Measurements from ENCODE around the gene DOK3.

Gene DOK3

DNA sequence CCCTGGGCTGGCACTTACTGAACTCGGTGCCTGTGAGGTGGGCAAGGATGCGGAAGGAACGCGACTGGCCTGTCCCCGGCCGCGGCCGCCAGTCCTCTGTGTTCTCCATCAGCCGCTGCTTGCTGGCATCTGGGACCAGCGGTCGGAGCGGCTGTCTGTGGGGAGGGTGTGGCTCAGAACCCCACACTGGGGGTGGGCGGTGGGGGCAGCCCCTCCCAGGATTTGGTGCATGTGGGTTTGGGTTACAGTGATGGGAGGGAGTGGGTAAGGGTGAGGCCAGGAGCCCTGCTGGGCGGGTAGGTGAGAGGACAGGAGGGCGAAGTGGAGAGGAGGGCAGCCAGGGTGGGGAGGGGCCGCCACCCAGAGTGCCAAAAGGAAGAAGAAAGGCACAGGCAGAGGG, 18.6 kb downstream of the DOK3 start:
- H3K4me1 ChIP-seq (ENCODE audit: control insufficient read depth, insufficient read depth, low read depth, low read length) = peaks cover 73% of the 10 kb centered on the region
- no peak overlapping the region for H3K23ac ChIP-seq (ENCODE audit: low read length in 2 of 2)
- H2BK5ac ChIP-seq (ENCODE audit: low read depth, low read length, poor library complexity, severe bottlenecking) = no peak overlapping the region
- no peaks in the 10 kb centered on the region for H3K9me3 ChIP-seq (ENCODE audit: control insufficient read depth, low read length)
- H3K4me3 ChIP-seq (ENCODE audit: insufficient read depth in 1 of 2, low read depth in 1 of 2, low read length in 2 of 2) = no peak overlapping the region
- H3K14ac ChIP-seq (ENCODE audit: low read length in 2 of 2) = peak overlapping the region in 1 of 2 experiments; percentile 80
- no peak overlapping the region for H3K4ac ChIP-seq (ENCODE audit: low read depth in 1 of 2, low read length in 2 of 2)
- no peaks in the 10 kb centered on the region for H3K27me3 ChIP-seq (ENCODE audit: control insufficient read depth in 1 of 2, insufficient read depth in 1 of 2, low read length in 2 of 2)
- H2AFZ ChIP-seq (ENCODE audit: low read depth, low read length) = no peak overlapping the region
- 98% methylated on average over 16 of the region's 16 CpGs for WGBS
- peak overlapping the region; percentile 43 for H3K27ac ChIP-seq (ENCODE audit: low read length, poor library complexity, severe bottlenecking)
- H3K36me3 ChIP-seq (ENCODE audit: control insufficient read depth in 1 of 2, insufficient read depth in 2 of 2, low read depth in 1 of 2, low read length in 2 of 2) = peaks cover 77 to 88% of the 10 kb centered on the region in 2 experiments
- H3K9ac ChIP-seq (ENCODE audit: low read length) = no peak overlapping the region
- peak overlapping the region; percentile 20 for H4K91ac ChIP-seq (ENCODE audit: low read length)
- H3K18ac ChIP-seq (ENCODE audit: low read depth in 1 of 2, low read length in 2 of 2) = no peak overlapping the region
- peak overlapping the region in 1 of 2 experiments; percentile 4 for H2BK12ac ChIP-seq (ENCODE audit: low read length in 2 of 2)
- DNase-seq = no peak
- H2AK5ac ChIP-seq (ENCODE audit: low read length, severe bottlenecking) = peak overlapping the region; percentile 58
- H3K79me1 ChIP-seq (replicated peaks; ENCODE audit: low read length, poor library complexity, severe bottlenecking) = peaks cover 5% of the 10 kb centered on the region
- H2BK15ac ChIP-seq (ENCODE audit: low read depth, poor library complexity, severe bottlenecking) = no peak overlapping the region
- H3K4me2 ChIP-seq (ENCODE audit: low read length, poor library complexity, severe bottlenecking) = no peak overlapping the region
- no peak overlapping the region for H4K8ac ChIP-seq (ENCODE audit: low read length)
- H2BK120ac ChIP-seq (ENCODE audit: low read depth, low read length) = no peak overlapping the region

- Histone ChIP-seq H2AK5ac (ENCODE audit: low read length, severe bottlenecking) (no peak overlapping the region), H3K18ac (ENCODE audit: low read depth in 1 of 2, low read length in 2 of 2) (no peak overlapping the region), H4K91ac (ENCODE audit: low read length) (no peak overlapping the region), H3K4ac (ENCODE audit: low read depth in 1 of 2, low read length in 2 of 2) (no peak overlapping the region), H2BK15ac (ENCODE audit: low read depth, poor library complexity, severe bottlenecking) (no peak overlapping the region), H3K4me1 (ENCODE audit: control insufficient read depth, insufficient read depth, low read depth, low read length) (peaks cover 72% of the 10 kb centered on the region), H2BK120ac (ENCODE audit: low read depth, low read length) (no peak overlapping the region), H2BK12ac (ENCODE audit: low read length in 2 of 2) (peak overlapping the region in 1 of 2 experiments; percentile 4), H2BK5ac (ENCODE audit: low read depth, low read length, poor library complexity, severe bottlenecking) (no peak overlapping the region), H3K27ac (ENCODE audit: low read length, poor library complexity, severe bottlenecking) (peak overlapping the region; percentile 44), H3K4me3 (ENCODE audit: insufficient read depth in 1 of 2, low read depth in 1 of 2, low read length in 2 of 2) (no peak overlapping the region), H2AFZ (ENCODE audit: low read depth, low read length) (no peak overlapping the region), H3K23ac (ENCODE audit: low read length in 2 of 2) (no peak overlapping the region), H3K79me1 (replicated peaks; ENCODE audit: low read length, poor library complexity, severe bottlenecking) (peaks cover 5% of the 10 kb centered on the region), H3K4me2 (ENCODE audit: low read length, poor library complexity, severe bottlenecking) (no peak overlapping the region), H3K36me3 (ENCODE audit: control insufficient read depth in 1 of 2, insufficient read depth in 2 of 2, low read depth in 1 of 2, low read length in 2 of 2) (peaks cover 77 to 89% of the 10 kb centered on the region in 2 experiments), H4K8ac (ENCODE audit: low read length) (peak overlapping the region; percentile 7), H3K27me3 (ENCODE audit: control insufficient read depth in 1 of 2, insufficient read depth in 1 of 2, low read length in 2 of 2) (no peaks in the 10 kb centered on the region), H3K14ac (ENCODE audit: low read length in 2 of 2) (peak overlapping the region in 1 of 2 experiments; percentile 80), H3K9me3 (ENCODE audit: control insufficient read depth, low read length) (no peaks in the 10 kb centered on the region), H3K9ac (ENCODE audit: low read length) (no peak overlapping the region)
- DNase-seq = no peak
- WGBS = 97% methylated on average over 15 of the region's 15 CpGs
Measured at GRCh38 chr5:177490311-177490991, 19.2 kb downstream of the DOK3 start.

- H2AFZ ChIP-seq (ENCODE audit: low read depth, low read length) = no peak overlapping the region
- H3K4me3 ChIP-seq (ENCODE audit: insufficient read depth in 1 of 2, low read depth in 1 of 2, low read length in 2 of 2) = no peak overlapping the region
- no peak overlapping the region for H2AK5ac ChIP-seq (ENCODE audit: low read length, severe bottlenecking)
- H3K9ac ChIP-seq (ENCODE audit: low read length) = no peak overlapping the region
- no peak overlapping the region for H2BK15ac ChIP-seq (ENCODE audit: low read depth, poor library complexity, severe bottlenecking)
- H3K4me1 ChIP-seq (ENCODE audit: control insufficient read depth, insufficient read depth, low read depth, low read length) = peaks cover 78% of the 10 kb centered on the region
- no peak overlapping the region for H2BK5ac ChIP-seq (ENCODE audit: low read depth, low read length, poor library complexity, severe bottlenecking)
- H3K27me3 ChIP-seq (ENCODE audit: control insufficient read depth in 1 of 2, insufficient read depth in 1 of 2, low read length in 2 of 2) = no peaks in the 10 kb centered on the region
- H3K36me3 ChIP-seq (ENCODE audit: control insufficient read depth in 1 of 2, insufficient read depth in 2 of 2, low read depth in 1 of 2, low read length in 2 of 2) = peaks cover 90 to 99% of the 10 kb centered on the region in 2 experiments
- no peak for DNase-seq
- H2BK12ac ChIP-seq (ENCODE audit: low read length in 2 of 2) = peak overlapping the region in 1 of 2 experiments; percentile 12
- no peak overlapping the region for H4K91ac ChIP-seq (ENCODE audit: low read length)
- no peak overlapping the region for H3K14ac ChIP-seq (ENCODE audit: low read length in 2 of 2)
- H3K79me1 ChIP-seq (replicated peaks; ENCODE audit: low read length, poor library complexity, severe bottlenecking) = peaks cover 5% of the 10 kb centered on the region
- no peaks in the 10 kb centered on the region for H3K9me3 ChIP-seq (ENCODE audit: control insufficient read depth, low read length)
- H4K8ac ChIP-seq (ENCODE audit: low read length) = no peak overlapping the region
- H3K27ac ChIP-seq (ENCODE audit: low read length, poor library complexity, severe bottlenecking) = no peak overlapping the region
- H3K4me2 ChIP-seq (ENCODE audit: low read length, poor library complexity, severe bottlenecking) = no peak overlapping the region
- H2BK120ac ChIP-seq (ENCODE audit: low read depth, low read length) = no peak overlapping the region
- no peak overlapping the region for H3K23ac ChIP-seq (ENCODE audit: low read length in 2 of 2)
- H3K4ac ChIP-seq (ENCODE audit: low read depth in 1 of 2, low read length in 2 of 2) = no peak overlapping the region
- no peak overlapping the region for H3K18ac ChIP-seq (ENCODE audit: low read depth in 1 of 2, low read length in 2 of 2)
- WGBS = 90% methylated on average over 21 of the region's 26 CpGs
Measured at GRCh38 chr5:177489119-177489716, 20.4 kb downstream of the DOK3 start.

DNA sequence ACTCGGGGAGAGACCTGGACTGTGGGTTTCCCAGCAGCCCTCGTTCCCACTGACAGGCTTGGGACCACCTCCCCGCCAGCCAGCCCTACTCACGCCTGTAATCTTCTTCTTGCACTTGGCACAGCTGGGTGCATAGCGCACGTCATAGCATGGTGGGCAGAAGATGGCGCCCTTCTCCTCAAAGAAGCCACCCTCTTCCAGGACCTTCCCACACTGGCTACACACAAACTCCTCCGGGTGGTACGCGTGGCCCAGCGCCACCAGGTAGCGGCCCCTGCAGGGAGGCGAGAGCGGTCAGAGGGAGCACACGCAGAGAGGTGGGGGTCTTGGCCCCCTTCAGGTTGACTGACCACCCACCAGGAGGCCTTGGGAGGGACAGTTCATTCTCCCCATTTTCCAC, 21.7 kb downstream of the DOK3 start:
- no peak for DNase-seq
- Histone ChIP-seq H3K4me1 (ENCODE audit: control insufficient read depth, insufficient read depth, low read depth, low read length) (peaks cover 78% of the 10 kb centered on the region), H3K23ac (ENCODE audit: low read length in 2 of 2) (no peak overlapping the region), H3K4me3 (ENCODE audit: insufficient read depth in 1 of 2, low read depth in 1 of 2, low read length in 2 of 2) (no peak overlapping the region), H2AFZ (ENCODE audit: low read depth, low read length) (no peak overlapping the region), H2BK5ac (ENCODE audit: low read depth, low read length, poor library complexity, severe bottlenecking) (no peak overlapping the region), H3K9ac (ENCODE audit: low read length) (no peak overlapping the region), H3K14ac (ENCODE audit: low read length in 2 of 2) (no peak overlapping the region), H4K91ac (ENCODE audit: low read length) (no peak overlapping the region), H4K8ac (ENCODE audit: low read length) (no peak overlapping the region), H2BK15ac (ENCODE audit: low read depth, poor library complexity, severe bottlenecking) (no peak overlapping the region), H2BK12ac (ENCODE audit: low read length in 2 of 2) (no peak overlapping the region), H3K4ac (ENCODE audit: low read depth in 1 of 2, low read length in 2 of 2) (no peak overlapping the region), H3K18ac (ENCODE audit: low read depth in 1 of 2, low read length in 2 of 2) (no peak overlapping the region), H3K27ac (ENCODE audit: low read length, poor library complexity, severe bottlenecking) (peak overlapping the region; percentile 6), H3K79me1 (replicated peaks; ENCODE audit: low read length, poor library complexity, severe bottlenecking) (peaks cover 7% of the 10 kb centered on the region), H3K4me2 (ENCODE audit: low read length, poor library complexity, severe bottlenecking) (no peak overlapping the region), H3K27me3 (ENCODE audit: control insufficient read depth in 1 of 2, insufficient read depth in 1 of 2, low read length in 2 of 2) (no peaks in the 10 kb centered on the region), H3K36me3 (ENCODE audit: control insufficient read depth in 1 of 2, insufficient read depth in 2 of 2, low read depth in 1 of 2, low read length in 2 of 2) (peaks cover 90 to 99% of the 10 kb centered on the region in 2 experiments), H3K9me3 (ENCODE audit: control insufficient read depth, low read length) (no peaks in the 10 kb centered on the region), H2BK120ac (ENCODE audit: low read depth, low read length) (no peak overlapping the region), H2AK5ac (ENCODE audit: low read length, severe bottlenecking) (no peak overlapping the region)
- WGBS = 97% methylated on average over 15 of the region's 15 CpGs

Data from mesenchymal stem cell (in vitro differentiated cells and primary cell).